GM20431 (cell line): ENCODE results near the gene TPM2.
"Not testable (repeated sequence)": the region's sequence is repeated elsewhere in the genome, so short reads cannot be mapped to it uniquely, and the experiment has no call there.

Source experiments
- in situ Hi-C: fragments of 300-500 bp; cut with MseI, MboI; formaldehyde crosslinking; loops from one replicate; pipeline ENCODE4 v1.15.0; 2020; ENCODE audit warnings: low sequenced_read_pairs; ENCODE audit not compliant: unreplicated experiment

The TPM2 gene

GRCh38 chr9:35658137-35658967 is 31.4 kb downstream of the TPM2 start, which contains the start of gene CCDC107:
TSS of gene CCDC107 (plus strand) at chr9:35658292. CDS start at chr9:35658380, 88 bp downstream.
- in situ Hi-C loops, result no loop called here

- in situ Hi-C loops, result no loop called here
Measured at GRCh38 chr9:35657546-35658136, 32.1 kb downstream of the TPM2 start, which contains the start of gene RMRP. TSS of gene RMRP (minus strand) at chr9:35658019.

GRCh38 chr9:35656831-35657545 is 32.7 kb downstream of the TPM2 start:
- in situ Hi-C loops, result no loop called here

- in situ Hi-C loops, result no loop called here
Measured at GRCh38 chr9:35656348-35656747, 33.4 kb downstream of the TPM2 start.

- in situ Hi-C loops, result no loop called here
Measured at GRCh38 chr9:35653611-35654010, 36.1 kb downstream of the TPM2 start.

GRCh38 chr9:35652829-35653209 is 36.9 kb downstream of the TPM2 start:
- in situ Hi-C loops, result no loop called here

- in situ Hi-C loops, result no loop called here
Measured at GRCh38 chr9:35651956-35652828, 37.5 kb downstream of the TPM2 start.

GRCh38 chr9:35650341-35651158 is 39.2 kb downstream of the TPM2 start, which contains the start of gene SIT1:
TSS of gene SIT1 (minus strand) at chr9:35650931. CDS start at chr9:35650853, 78 bp downstream.
- in situ Hi-C loops, result no loop called here

- in situ Hi-C loops, result no loop called here
Measured at GRCh38 chr9:35649431-35650340, 40.0 kb downstream of the TPM2 start.

- in situ Hi-C loops, result no loop called here
Measured at GRCh38 chr9:35646533-35647265, 43.0 kb downstream of the TPM2 start.

- in situ Hi-C loops, result no loop called here
Measured at GRCh38 chr9:35646153-35646532, 43.6 kb downstream of the TPM2 start.

- in situ Hi-C loops, result not testable (repeated sequence)
Measured at GRCh38 chr9:35645736-35646135, 44.0 kb downstream of the TPM2 start.

- in situ Hi-C loops, result no loop called here
Measured at GRCh38 chr9:35643046-35643445, 46.7 kb downstream of the TPM2 start.

- in situ Hi-C loops, result not testable (repeated sequence)
Measured at GRCh38 chr9:35641478-35641877, 48.2 kb downstream of the TPM2 start.

- in situ Hi-C loops, result not testable (repeated sequence)
Measured at GRCh38 chr9:35640431-35640830, 49.3 kb downstream of the TPM2 start.

- in situ Hi-C loops, result no loop called here
Measured at GRCh38 chr9:35639631-35640030, 50.1 kb downstream of the TPM2 start.

- in situ Hi-C loops, result not testable (repeated sequence)
Measured at GRCh38 chr9:35639225-35639624, 50.5 kb downstream of the TPM2 start.
